ENCODE data around the gene G3BP1. TPM values are rescaled to one million over a fixed set of nuclear protein-coding genes. Genes with fewer than 3 reads are reported as not detected.
A peak's percentile ranks its signal among the peaks of the same experiment; 100 is the strongest.

G3BP1 gene
- total and polyA plus RNA-seq, 4 experiments from 2014 or later: 178 to 193 (median 189) TPM

DNA sequence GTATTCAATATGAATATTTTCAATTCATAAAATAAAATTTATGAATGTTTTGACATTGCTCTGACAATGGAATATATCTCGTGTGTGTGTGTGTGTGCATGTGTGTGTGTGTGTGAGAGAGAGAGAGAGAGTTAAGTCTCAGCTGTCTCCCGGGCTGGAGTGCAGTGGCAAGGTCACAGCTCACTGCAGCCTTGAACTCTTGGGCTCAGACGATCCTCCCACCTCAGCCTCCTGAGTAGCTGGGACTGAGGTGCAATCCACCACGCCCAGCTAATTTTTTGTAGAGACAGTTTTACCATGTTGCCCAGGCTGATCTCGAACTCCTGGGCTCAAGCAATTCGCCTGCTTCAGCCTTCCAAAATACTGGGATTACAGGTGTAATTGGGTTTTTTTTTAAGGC, 16.1 kb downstream of the G3BP1 start:
- no peaks in the 10 kb centered on the region for H3K9me3 Mint-ChIP-seq
- no peaks in the 10 kb centered on the region for H3K27me3 ChIP-seq (ENCODE audit: insufficient read depth, low read length)
- DNase-seq: no peak
- H3K4me3 Mint-ChIP-seq: no peak overlapping the region
- H3K27ac Mint-ChIP-seq: peak overlapping the region in 1 of 7 donors; percentile 57
- H3K27me3 Mint-ChIP-seq: no peaks in the 10 kb centered on the region
- H3K4me1 ChIP-seq (ENCODE audit: insufficient read depth, low read length): peaks cover 29% of the 10 kb centered on the region
- H3K4me1 Mint-ChIP-seq: peaks cover 24 to 47% (median 35%) of the 10 kb centered on the region in 4 donors
- ChIA-PET POLR2A (ENCODE audit: partially characterized antibody) (interaction anchor here (2.6 kb wide), 1 partner anchor 15 kb away, joined by 14 read pairs; the partner anchor contains the start of gene G3BP1), CTCF (ENCODE audit: partially characterized antibody) (interaction anchor here (0.6 to 1.3 kb wide), 6 partner anchors 12 to 71 kb away, joined by 3 to 4 read pairs (median 3); partner anchors contain the start of gene G3BP1)
- H3K36me3 Mint-ChIP-seq: peaks cover 31 to 52% of the 10 kb centered on the region in 2 donors
- peaks cover 34% of the 10 kb centered on the region for H3K36me3 ChIP-seq (ENCODE audit: insufficient read depth, low read length)
- no peaks in the 10 kb centered on the region for H3K9me3 ChIP-seq (ENCODE audit: control insufficient read depth in 1 of 2, low read length in 2 of 2)
- H3K4me3 ChIP-seq (ENCODE audit: low read length in 2 of 2): no peak overlapping the region
- H3K27ac ChIP-seq (ENCODE audit: low read depth, low read length): no peak overlapping the region
- intact Hi-C loops (cut with micrococcal nuclease): no loop called here

GRCh38 chr5:151793358-151793757, 21.6 kb downstream of the G3BP1 start:
- DNase-seq: no peak
- H3K9me3 ChIP-seq (ENCODE audit: control insufficient read depth in 1 of 2, low read length in 2 of 2): no peaks in the 10 kb centered on the region
- intact Hi-C loops (cut with micrococcal nuclease): no loop called here
- no peak overlapping the region for H3K27ac ChIP-seq (ENCODE audit: low read depth, low read length)
- peaks cover 4% of the 10 kb centered on the region for H3K4me1 ChIP-seq (ENCODE audit: insufficient read depth, low read length)
- peaks cover 74% of the 10 kb centered on the region for H3K36me3 ChIP-seq (ENCODE audit: insufficient read depth, low read length)
- Mint-ChIP-seq H3K4me3 (no peak overlapping the region), H3K27ac (peak overlapping the region in 4 of 7 donors; percentile 12 to 66 (median 46)), H3K9me3 (no peaks in the 10 kb centered on the region), H3K4me1 (peaks cover 20 to 37% (median 29%) of the 10 kb centered on the region in 4 donors), H3K27me3 (no peaks in the 10 kb centered on the region), H3K36me3 (peaks cover 59 to 81% of the 10 kb centered on the region in 2 donors)
- H3K4me3 ChIP-seq (ENCODE audit: low read length in 2 of 2): no peak overlapping the region
- POLR2A ChIA-PET (ENCODE audit: partially characterized antibody): no interaction called here
- no peaks in the 10 kb centered on the region for H3K27me3 ChIP-seq (ENCODE audit: insufficient read depth, low read length)
- CTCF ChIA-PET (ENCODE audit: partially characterized antibody): no interaction called here

GRCh38 chr5:151795426-151795825, 23.7 kb downstream of the G3BP1 start:
- Histone ChIP-seq H3K4me3 (ENCODE audit: low read length in 2 of 2) (no peak overlapping the region), H3K36me3 (ENCODE audit: insufficient read depth, low read length) (peaks cover 81% of the 10 kb centered on the region), H3K27me3 (ENCODE audit: insufficient read depth, low read length) (no peaks in the 10 kb centered on the region), H3K4me1 (ENCODE audit: insufficient read depth, low read length) (peaks cover 4% of the 10 kb centered on the region), H3K9me3 (ENCODE audit: control insufficient read depth in 1 of 2, low read length in 2 of 2) (no peaks in the 10 kb centered on the region), H3K27ac (ENCODE audit: low read depth, low read length) (no peak overlapping the region)
- Mint-ChIP-seq H3K27ac (peak overlapping the region in 4 of 7 donors; percentile 24 to 74 (median 30)), H3K4me3 (no peak overlapping the region), H3K27me3 (no peaks in the 10 kb centered on the region), H3K36me3 (peaks cover 60 to 86% of the 10 kb centered on the region in 2 donors), H3K4me1 (peaks cover 21 to 34% (median 25%) of the 10 kb centered on the region in 4 donors), H3K9me3 (no peaks in the 10 kb centered on the region)
- no peak for DNase-seq
- CTCF ChIA-PET (ENCODE audit: partially characterized antibody): no interaction called here
- POLR2A ChIA-PET (ENCODE audit: partially characterized antibody): no interaction called here
- intact Hi-C loops (cut with micrococcal nuclease): no loop called here

DNA sequence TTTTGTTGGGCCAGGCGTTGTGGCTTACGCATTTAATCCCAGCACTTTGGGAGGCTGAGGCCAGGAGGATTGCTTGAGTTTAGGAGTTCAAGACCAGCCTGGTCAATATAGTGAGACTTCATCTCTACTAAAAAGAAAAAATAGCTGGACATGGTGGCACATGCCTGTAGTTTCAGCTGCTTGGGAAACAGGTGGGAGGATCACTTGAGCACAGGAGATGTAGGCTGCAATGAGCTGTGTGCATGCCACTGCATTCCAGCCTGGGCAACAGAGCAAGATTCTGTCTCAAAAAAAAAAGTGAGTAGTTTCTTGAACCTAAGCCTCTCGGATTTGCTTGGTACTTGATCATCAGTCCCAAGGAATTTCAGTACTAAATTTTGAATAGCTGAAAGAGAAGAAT, 26.9 kb downstream of the G3BP1 start:
- Histone ChIP-seq H3K4me3 (ENCODE audit: low read length in 2 of 2) (no peak overlapping the region), H3K36me3 (ENCODE audit: insufficient read depth, low read length) (peaks cover 78% of the 10 kb centered on the region), H3K27ac (ENCODE audit: low read depth, low read length) (no peak overlapping the region), H3K4me1 (ENCODE audit: insufficient read depth, low read length) (peaks cover 4% of the 10 kb centered on the region), H3K27me3 (ENCODE audit: insufficient read depth, low read length) (no peaks in the 10 kb centered on the region), H3K9me3 (ENCODE audit: control insufficient read depth in 1 of 2, low read length in 2 of 2) (no peaks in the 10 kb centered on the region)
- DNase-seq: no peak
- CTCF ChIA-PET (ENCODE audit: partially characterized antibody): interaction anchor here (1.4 to 2.0 kb wide), 2 partner anchors 26 to 34 kb away, joined by 3 to 6 read pairs; no protein-coding TSS in a partner anchor
- H3K36me3 Mint-ChIP-seq: peaks cover 58 to 77% of the 10 kb centered on the region in 2 donors
- no peak overlapping the region for H3K4me3 Mint-ChIP-seq
- peak overlapping the region in 2 of 7 donors; percentile 10 to 59 for H3K27ac Mint-ChIP-seq
- peaks cover 18 to 25% (median 21%) of the 10 kb centered on the region in 4 donors for H3K4me1 Mint-ChIP-seq
- no peaks in the 10 kb centered on the region for H3K9me3 Mint-ChIP-seq
- intact Hi-C loops (cut with micrococcal nuclease): no loop called here
- POLR2A ChIA-PET (ENCODE audit: partially characterized antibody): no interaction called here
- no peaks in the 10 kb centered on the region for H3K27me3 Mint-ChIP-seq

DNA sequence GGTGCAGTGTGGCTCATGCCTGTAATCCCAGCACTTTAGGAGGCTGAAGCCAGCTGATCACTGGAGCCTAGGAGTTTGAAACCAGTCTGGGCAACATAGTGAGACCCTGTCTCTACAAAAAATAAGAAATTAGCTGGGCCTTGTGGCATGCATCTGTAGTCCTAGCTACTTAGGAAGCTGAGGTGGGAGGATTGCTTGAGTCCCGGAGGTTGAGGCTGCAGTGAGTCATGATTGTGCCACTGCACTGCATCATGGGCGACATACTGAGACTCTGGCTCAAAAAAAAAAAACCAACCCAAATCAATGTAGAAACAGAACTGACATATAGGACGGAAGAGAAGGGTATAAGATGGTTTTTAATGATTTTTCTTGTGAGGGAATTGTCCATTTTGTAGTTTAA, 27.7 kb downstream of the G3BP1 start:
- no peak for DNase-seq
- H3K4me3 ChIP-seq (ENCODE audit: low read length in 2 of 2): no peak overlapping the region
- CTCF ChIA-PET (ENCODE audit: partially characterized antibody): interaction anchor here (1.0 to 2.0 kb wide), 3 partner anchors 12 to 35 kb away, joined by 3 to 6 read pairs (median 3); no protein-coding TSS in a partner anchor
- Mint-ChIP-seq H3K27ac (peak overlapping the region in 4 of 7 donors; percentile 39 to 69 (median 50)), H3K4me3 (no peak overlapping the region), H3K9me3 (no peaks in the 10 kb centered on the region), H3K4me1 (peaks cover 14 to 20% (median 17%) of the 10 kb centered on the region in 4 donors), H3K27me3 (no peaks in the 10 kb centered on the region), H3K36me3 (peaks cover 59 to 77% of the 10 kb centered on the region in 2 donors)
- H3K4me1 ChIP-seq (ENCODE audit: insufficient read depth, low read length): peaks cover 4% of the 10 kb centered on the region
- no peaks in the 10 kb centered on the region for H3K9me3 ChIP-seq (ENCODE audit: control insufficient read depth in 1 of 2, low read length in 2 of 2)
- no peak overlapping the region for H3K27ac ChIP-seq (ENCODE audit: low read depth, low read length)
- H3K36me3 ChIP-seq (ENCODE audit: insufficient read depth, low read length): peaks cover 76% of the 10 kb centered on the region
- intact Hi-C loops (cut with micrococcal nuclease): no loop called here
- no peaks in the 10 kb centered on the region for H3K27me3 ChIP-seq (ENCODE audit: insufficient read depth, low read length)
- POLR2A ChIA-PET (ENCODE audit: partially characterized antibody): no interaction called here

GRCh38 chr5:151800532-151800931, 28.8 kb downstream of the G3BP1 start:
- no peaks in the 10 kb centered on the region for H3K9me3 Mint-ChIP-seq
- H3K4me3 Mint-ChIP-seq: no peak overlapping the region
- H3K36me3 Mint-ChIP-seq: peaks cover 60 to 75% of the 10 kb centered on the region in 2 donors
- peak overlapping the region in 1 of 7 donors; percentile 64 for H3K27ac Mint-ChIP-seq
- Histone ChIP-seq H3K9me3 (ENCODE audit: control insufficient read depth in 1 of 2, low read length in 2 of 2) (no peaks in the 10 kb centered on the region), H3K4me3 (ENCODE audit: low read length in 2 of 2) (no peak overlapping the region), H3K27ac (ENCODE audit: low read depth, low read length) (no peak overlapping the region), H3K4me1 (ENCODE audit: insufficient read depth, low read length) (peaks cover under 1% of the 10 kb centered on the region), H3K36me3 (ENCODE audit: insufficient read depth, low read length) (peaks cover 65% of the 10 kb centered on the region), H3K27me3 (ENCODE audit: insufficient read depth, low read length) (no peaks in the 10 kb centered on the region)
- POLR2A ChIA-PET (ENCODE audit: partially characterized antibody): interaction anchor here (0.8 to 1.3 kb wide), 2 partner anchors 9 to 11 kb away, joined by 3 to 4 read pairs; no protein-coding TSS in a partner anchor
- peak in 1 of 5 donors; percentile 5 for DNase-seq
- H3K27me3 Mint-ChIP-seq: no peaks in the 10 kb centered on the region
- intact Hi-C loops (cut with micrococcal nuclease): no loop called here
- peaks cover 13 to 17% (median 15%) of the 10 kb centered on the region in 4 donors for H3K4me1 Mint-ChIP-seq
- CTCF ChIA-PET (ENCODE audit: partially characterized antibody): interaction anchor here (1.3 to 2.4 kb wide), 2 partner anchors 25 to 29 kb away, joined by 4 to 8 read pairs; partner anchors contain the start of gene G3BP1

DNA sequence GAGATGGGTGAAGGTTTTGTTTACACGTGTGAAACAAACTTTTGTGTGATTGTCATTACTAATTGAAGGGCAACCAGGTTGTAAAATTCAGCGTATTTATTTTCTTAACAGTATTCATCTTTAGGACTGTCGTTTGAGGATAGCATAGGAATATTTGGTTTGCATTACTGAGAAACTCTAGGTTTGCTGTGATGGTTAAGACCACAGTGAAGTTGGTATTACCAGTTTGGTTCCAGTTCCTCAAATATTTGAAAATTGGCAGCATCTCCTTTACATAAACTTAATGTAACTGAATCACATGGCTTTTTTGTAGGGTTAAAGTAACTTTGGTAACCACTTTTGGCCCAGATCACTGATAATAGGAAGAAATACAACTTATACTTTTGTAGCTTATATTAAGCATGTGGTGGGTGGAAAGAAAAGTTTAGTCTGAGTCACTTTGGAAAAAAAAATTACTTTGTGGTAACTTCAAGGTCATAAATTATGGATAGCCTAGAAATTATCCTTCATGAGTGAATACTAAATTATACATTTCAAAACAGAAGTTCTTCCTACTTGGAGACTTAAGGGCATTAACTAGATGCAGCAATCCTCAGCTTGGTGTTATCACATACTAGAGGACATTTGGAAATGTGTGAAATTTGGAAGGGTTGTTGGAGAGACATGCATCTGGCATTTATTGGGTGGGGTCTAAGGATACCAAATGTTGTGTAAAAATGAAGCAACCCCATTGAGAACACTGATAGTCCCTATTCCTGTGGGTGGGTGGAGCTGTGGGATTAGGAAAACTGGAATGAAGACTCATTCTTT, 33.9 kb downstream of the G3BP1 start:
- H3K36me3 Mint-ChIP-seq: peaks cover 59 to 64% of the 10 kb centered on the region in 2 donors
- ChIA-PET CTCF (ENCODE audit: partially characterized antibody) (interaction anchor here (1.3 to 1.6 kb wide), 2 partner anchors 20 to 337 kb away, joined by 3 to 9 read pairs; no protein-coding TSS in a partner anchor), POLR2A (ENCODE audit: partially characterized antibody) (interaction anchor here (0.9 to 1.4 kb wide), 3 partner anchors 11 to 32 kb away, joined by 3 to 4 read pairs (median 3); no protein-coding TSS in a partner anchor)
- Histone ChIP-seq H3K4me1 (ENCODE audit: insufficient read depth, low read length) (no peaks in the 10 kb centered on the region), H3K27me3 (ENCODE audit: insufficient read depth, low read length) (no peaks in the 10 kb centered on the region), H3K36me3 (ENCODE audit: insufficient read depth, low read length) (peaks cover 48% of the 10 kb centered on the region), H3K27ac (ENCODE audit: low read depth, low read length) (no peak overlapping the region), H3K4me3 (ENCODE audit: low read length in 2 of 2) (no peak overlapping the region), H3K9me3 (ENCODE audit: control insufficient read depth in 1 of 2, low read length in 2 of 2) (no peaks in the 10 kb centered on the region)
- intact Hi-C loops (cut with micrococcal nuclease): no loop called here
- DNase-seq: no peak
- H3K4me3 Mint-ChIP-seq: no peak overlapping the region
- no peaks in the 10 kb centered on the region for H3K9me3 Mint-ChIP-seq
- peak overlapping the region in 4 of 7 donors; percentile 19 to 45 (median 34) for H3K27ac Mint-ChIP-seq
- peaks cover 0 to 15% (median 5%) of the 10 kb centered on the region in 4 donors for H3K4me1 Mint-ChIP-seq
- H3K27me3 Mint-ChIP-seq: no peaks in the 10 kb centered on the region
